Hepatocyte (in vitro differentiated cells): Measurements from ENCODE around the gene MLST8.

Source experiments
- CTCF ChIP-seq: fragments of 200-600 bp; sonication (generic); IDR thresholded peaks from 2 replicates; pipeline ENCODE4 v1.5.1; 2016; ENCODE audit warnings: antibody characterized with exemption, mild to moderate bottlenecking; ENCODE audit not compliant: poor library complexity
- EZH2 ChIP-seq: fragments of 200-600 bp; sonication (generic); IDR thresholded peaks from 2 replicates; pipeline ENCODE4 v1.6.1; 2016; ENCODE audit warnings: antibody characterized with exemption, mild to moderate bottlenecking, borderline replicate concordance
- EZH2phosphoT487 ChIP-seq: fragments of 200-600 bp; sonication (generic); IDR thresholded peaks from one replicate; pipeline ENCODE4 v1.6.1; 2018; ENCODE audit warnings: antibody characterized with exemption, mild to moderate bottlenecking, low read depth, moderate library complexity; ENCODE audit not compliant: unreplicated experiment, severe bottlenecking

GRCh38 chr16:2246301-2246885 lies 41.1 kb downstream of the MLST8 start:
- TF ChIP-seq CTCF (no peak), EZH2phosphoT487 (no peak), EZH2 (no peak)
